T follicular helper cell (primary cell): Measurements from ENCODE around the gene TNC.

Experiments used
- DNase-seq: peaks from one replicate; pipeline ENCODE4 v3.0.0-alpha.2; 2020; ENCODE audit warnings: low read depth

TNC gene

DNA sequence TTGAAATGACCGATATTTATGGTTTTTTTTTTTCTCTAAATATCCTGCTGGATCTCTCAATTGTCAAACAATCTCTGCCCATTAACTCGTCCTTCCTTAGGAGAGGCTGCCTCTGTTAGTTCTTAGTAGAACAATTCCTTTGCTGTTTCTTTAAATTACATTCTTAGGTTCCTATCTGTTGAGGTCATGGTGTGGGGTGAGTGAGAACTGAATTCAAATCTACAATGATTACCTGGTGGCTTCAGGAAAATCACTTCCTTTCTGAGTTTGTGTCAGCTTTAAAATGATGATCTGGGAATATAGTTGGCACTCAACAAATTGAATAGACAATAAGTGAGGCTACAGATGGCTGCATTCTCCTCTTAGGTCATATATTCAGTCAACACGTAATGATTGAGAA, 105.5 kb downstream of the TNC start:
- DNase-seq = no peak

DNA sequence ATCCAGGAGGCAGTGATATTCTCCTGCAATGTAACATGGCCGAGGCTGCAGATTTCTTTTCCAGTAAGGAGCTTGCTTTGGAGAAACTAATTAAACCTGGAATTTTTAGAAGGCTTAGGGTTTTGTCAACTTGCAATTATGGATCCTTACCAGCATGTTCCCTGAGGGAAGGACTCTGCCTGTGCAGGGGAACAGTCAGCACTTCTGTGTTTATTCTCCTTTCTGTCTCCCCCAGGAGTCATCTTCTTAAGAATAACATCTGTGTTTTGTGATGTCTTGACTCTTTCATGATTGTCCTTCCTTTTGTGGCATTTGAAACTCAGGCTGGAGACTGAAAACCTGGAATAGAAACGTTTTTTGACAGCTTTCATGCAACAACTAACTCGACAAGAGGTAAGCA, 107.1 kb downstream of the TNC start:
- DNase-seq = no peak

DNA sequence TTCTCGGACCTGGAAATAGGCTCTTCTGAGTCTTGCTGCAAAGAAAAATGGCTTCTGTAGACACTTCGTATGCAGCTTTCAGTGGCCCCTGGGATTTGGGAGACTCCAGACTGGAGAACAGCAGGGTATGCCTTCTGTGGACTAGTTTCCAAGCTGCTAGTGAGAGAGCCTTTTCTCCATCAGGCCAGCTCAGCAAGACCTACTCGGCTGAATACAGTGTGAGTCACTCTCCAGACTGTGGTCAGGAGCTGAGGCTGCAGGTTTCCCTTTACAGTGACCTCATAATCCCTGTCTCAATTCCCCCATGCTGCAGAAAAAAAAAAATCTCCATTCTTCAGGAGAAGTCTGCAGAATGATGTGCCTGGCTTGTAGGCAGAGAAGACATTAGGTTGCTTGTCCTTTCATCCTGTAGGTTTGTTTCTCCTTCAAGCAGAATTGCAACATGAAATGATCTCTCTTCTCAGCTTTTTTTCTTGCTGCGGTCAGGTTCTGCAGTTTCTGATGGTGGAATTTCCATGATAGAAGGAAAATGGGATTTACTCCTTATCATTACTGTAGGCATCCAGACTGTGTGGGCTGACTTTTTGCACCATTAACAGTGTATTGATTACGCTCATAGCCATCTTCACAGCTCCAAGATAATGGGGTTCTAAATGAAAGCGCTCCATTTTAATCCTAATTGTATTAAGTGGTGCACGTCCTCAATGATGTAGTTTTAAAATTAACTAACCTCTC, 109.3 kb downstream of the TNC start:
- DNase-seq = no peak

DNA sequence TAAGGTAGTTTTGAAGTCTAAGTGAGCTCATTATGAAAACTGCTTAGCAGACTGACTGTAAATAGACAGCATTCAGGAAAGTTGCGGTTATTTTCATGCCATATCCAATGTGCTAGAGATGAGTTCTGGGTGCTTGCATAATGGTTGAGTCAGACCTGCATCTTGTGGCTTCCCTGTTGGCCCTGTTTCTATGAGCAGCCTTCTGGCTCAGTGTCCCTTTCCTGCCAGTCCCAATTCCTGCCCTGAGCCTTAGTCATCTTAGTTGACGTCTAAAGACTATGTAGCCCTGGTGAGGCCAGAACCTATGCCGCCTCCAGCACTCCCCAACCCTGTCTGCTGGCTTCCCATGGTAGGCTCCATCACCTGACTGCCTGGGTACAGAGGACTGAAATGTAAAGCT, 111.3 kb downstream of the TNC start:
- no peak for DNase-seq

DNA sequence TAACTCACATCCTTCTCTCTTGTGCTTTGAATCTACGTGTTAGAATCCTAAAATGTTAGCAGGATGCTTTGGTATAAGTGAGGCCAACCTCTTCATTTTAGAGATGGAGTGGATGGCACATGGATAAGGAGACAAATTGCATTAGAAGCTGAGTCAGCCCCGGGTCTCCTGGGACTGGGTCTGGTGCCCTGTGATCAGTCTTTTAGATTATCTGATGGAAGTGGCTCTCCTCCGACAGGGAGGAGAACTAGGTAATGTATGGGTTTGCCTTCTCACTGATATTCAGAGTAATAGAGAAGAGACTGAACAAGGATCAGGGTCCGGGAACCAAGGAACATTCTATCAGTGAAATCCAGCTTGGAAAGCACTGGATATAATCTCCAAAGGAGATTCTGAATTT, 112.6 kb downstream of the TNC start:
- DNase-seq = no peak

DNA sequence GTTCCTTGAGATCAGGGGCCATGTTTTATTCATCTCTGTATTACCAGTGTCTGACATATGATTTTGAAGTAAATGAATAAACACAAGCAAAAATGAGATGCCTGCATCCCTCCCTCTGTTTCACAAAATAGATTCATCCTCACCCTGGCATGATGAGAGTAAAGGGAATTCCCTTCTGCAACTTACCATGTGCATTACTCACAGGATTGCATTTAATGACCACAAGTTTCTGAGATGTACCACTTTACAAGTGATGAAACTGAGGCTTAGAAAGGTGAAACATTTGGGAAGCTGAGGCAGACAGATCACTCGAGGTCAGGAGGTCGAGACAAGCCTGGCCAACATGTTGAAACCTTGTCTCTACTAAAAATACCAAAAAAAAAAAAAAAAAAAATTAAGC, 113.4 kb downstream of the TNC start:
- no peak for DNase-seq

DNA sequence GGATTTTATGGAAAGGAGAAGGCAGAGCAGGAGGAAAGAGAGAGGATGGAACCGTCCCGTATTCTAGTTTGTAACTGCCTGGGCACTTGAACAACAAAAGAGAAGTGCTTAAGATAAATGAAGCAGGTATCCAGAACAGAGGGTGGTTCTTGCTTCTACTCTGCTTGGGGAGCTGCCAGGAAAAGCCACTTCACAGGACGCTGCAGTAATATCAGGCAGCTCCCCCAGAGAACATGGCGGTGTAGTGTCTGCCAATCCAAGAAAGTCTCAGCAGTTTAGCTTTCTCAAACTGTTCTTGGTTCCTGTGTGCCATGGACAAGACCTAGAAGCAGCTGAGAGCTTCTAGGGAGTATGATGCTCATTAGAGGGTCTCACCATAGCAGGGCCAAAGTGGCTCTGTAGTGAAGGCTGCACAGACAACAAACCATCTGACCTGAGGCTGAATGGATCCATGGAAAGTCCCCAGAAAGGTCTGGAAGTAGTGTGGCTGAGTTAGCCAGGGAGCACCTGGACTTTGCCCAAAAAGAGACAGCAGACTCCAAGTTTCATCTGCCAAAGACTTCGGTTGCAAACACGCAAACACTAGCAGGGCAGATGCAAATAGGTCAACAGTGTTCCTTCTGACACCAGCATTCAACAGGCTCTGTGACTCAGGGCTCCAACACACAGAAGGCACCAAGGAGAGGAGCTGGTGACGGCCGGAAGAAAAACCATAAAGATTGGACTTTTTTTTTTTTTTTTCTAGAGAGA, 115.4 kb downstream of the TNC start:
- no peak for DNase-seq

DNA sequence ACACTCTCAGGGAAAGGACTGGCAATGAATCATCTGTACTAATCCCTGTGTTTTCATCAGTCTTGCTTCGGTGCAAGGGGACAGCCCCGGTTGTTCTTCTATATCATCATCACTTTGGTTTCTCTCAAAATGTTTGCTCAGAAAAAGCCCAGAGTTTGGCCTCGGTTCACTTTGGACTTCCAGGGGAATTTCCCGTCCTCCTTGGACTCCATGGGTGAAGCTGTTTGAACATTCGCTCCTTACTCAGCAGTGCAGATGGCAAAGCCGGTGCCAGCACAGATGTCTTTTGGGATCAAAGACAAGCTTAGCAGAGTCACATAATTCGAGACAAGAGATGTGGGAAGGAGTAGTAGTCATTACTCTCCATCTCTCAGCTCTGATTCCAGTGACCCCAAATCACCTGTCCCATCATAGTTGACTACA, 117.7 kb downstream of the TNC start:
- no peak for DNase-seq

DNA sequence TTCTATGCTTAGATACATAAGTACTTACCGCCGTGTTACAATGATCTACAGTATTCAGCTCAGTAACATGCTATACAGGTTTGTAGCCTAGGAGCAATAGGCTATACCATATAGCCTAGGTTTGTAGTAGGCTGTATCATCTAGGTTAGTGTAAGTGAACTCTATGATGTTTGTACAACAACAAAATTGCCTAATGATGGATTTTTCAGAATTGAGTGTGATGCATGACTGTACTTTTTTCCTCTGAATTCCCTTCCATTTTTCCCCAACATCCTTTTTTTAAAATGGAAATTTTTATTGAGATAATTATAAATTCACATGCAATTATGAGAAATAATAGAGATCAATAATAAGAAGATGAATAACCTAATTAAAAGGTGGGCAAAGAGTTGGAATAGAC, 119.6 kb downstream of the TNC start:
- DNase-seq = no peak

DNA sequence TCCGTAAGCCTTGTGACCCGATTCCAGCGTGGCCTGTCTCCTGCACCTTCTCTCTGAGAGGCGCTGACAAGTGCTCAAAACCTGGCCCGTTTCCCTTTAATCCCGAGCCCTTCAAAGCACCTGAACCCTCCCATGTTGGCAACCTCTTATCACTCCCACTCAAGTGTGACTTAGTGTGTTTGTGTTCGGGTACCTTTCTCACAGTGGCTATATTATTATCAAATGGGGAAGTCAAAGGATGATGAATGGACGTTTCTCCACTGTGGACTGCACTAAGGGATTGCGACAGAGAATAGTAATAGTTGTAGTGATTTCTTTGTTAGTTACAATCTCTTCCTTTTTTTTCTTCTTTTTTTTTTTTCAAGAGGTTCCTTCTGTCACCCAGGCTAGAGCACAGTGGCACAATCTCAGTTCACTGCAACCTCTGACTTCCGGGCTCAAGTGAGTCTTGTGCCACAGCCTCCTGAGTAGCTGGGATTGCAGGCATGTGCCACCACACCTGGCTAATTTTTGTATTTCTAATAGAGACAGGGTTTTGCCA, 122.2 kb downstream of the TNC start:
- DNase-seq = no peak

DNA sequence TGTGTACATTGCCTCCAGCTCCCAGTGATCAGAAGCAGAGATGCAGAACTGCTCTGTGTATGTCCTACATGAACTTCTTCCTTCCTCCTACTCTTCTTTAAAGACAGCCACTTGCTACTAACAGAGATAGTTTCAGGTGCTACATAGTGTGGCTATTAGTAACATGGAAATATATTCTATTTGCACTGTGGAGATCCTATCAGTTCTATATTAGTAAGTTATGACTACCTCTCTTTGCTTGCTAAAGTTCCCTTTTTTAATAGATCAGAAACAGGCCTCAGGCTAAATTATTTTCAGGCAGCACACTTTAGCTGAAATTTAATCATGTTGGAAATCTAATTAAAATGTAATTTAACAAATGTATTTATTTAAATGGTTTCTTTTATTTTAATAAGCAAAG, 123.2 kb downstream of the TNC start:
- no peak for DNase-seq

DNA sequence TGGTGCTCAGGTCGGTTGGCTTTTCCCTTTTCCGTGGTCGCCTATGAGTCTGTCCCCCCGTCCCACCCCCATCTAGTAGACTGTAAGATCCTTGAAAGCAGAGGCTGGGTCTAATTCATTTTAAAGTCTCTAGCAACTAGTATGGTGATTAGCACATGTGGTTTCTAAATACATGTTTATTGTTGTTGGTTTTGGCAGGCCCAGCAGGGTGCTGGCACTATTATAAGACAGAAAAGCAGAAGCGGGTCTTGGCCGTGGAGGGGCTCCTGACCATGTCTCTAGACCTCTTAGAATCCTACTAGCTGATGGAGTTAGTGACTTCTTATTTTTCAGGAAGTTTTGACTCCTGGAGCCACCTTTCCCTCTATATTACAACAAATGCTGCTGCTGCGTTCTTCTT, 126.1 kb downstream of the TNC start:
- no peak for DNase-seq

DNA sequence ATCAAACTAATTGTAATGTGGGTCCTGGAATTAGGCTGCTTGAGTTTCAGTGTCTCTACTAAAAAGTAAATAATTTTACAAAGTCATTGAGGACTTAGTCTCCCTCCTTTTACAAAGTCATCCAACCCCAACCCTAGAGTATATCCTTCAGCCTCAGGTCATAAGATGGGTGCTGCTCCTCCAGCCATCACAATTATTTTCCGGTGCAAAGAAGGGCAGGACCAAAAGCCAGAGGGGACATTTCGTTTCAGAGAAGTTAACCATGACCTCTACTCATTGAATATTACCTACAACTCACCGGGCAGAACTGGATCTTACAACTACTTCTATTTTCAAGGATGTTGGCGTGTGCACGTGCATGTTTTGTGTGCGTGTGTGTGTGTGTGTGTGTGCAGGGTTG, 127.1 kb downstream of the TNC start:
- no peak for DNase-seq

DNA sequence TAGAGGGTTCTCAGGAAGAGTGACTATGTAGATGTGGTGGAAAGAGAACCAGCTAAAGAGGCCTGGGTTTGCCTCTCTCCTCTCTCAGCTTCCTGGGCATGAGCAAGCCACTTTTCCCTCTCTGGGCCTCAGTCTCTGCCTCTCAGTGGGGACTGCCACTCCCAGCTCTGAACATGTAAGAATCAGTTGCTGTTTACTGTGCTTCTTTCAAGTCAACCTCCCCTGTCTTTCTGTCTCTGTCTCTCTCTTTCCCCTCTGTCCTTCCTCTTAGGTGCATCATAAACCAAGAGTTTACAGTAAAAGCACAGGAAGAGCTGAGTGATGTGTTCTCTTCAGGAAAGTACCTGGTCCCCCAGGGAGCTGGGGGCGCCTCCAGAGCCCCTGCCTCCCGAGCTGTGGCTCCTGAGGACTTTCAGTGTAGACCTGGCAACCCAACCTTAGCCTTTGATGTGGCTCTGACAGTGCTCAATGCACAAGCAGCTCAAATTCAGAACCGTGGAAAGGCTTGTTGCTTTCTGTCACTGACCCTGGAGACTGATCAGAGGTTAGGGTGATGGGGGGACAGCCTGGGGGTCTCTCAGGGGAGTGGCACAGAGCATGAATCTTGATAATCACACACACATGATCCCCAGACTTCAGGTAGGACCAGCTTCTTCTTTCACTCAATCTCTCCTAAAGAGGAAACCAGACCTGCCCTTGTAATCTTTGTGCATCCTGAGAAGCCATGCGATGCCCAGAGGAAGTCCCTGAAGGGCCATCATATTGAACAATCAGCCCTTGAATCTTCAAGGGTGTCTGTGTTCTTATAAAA, 128.2 kb downstream of the TNC start:
- no peak for DNase-seq

DNA sequence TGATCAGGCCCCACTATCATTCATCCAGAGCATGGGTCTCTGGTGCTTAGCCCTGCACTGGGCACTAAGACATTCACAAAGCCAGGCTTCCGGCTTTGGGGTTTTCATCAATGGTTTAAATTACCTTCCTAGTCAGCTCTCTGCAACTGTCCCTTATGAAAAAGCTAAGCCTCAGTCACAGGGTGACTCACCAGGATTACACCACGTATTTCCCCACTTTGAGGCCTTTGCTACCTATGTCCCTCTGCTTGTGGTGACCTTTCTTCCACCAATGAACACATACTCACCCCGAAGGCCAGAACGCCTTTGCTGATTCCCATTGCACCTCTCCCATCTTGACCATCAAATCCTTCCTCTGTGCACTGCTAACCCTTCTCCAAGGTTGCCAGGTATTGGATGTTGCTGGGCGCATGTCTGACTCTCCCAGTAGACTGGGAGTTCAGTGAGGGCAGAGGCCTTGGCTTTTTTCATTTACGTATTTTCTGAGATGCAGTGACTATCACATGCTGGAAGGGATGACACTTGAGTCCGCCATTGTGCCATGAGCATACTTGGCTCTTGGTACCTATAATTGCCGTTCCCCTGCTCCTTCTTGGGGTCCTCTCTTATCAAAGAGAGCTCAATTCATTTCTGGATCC, 128.9 kb downstream of the TNC start:
- DNase-seq = no peak

DNA sequence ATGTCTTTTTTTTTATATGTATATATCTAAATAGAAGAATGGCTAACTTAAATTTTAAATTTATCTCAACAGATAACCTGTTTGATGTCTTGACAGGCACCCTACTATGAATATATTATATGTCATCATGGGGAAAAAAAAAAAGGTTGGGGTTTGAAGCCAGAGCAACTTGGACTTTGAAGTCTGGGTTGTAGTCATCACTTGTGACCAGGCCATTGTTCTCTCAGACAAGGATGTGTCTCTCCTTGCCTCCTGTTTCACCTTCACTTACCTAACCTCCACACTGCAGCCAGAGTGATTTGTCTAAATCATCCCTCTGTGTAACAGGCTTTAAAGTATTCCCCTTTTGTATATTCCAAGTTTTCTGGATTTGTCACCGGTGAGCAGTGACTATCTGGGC, 130.8 kb downstream of the TNC start:
- DNase-seq = no peak

DNA sequence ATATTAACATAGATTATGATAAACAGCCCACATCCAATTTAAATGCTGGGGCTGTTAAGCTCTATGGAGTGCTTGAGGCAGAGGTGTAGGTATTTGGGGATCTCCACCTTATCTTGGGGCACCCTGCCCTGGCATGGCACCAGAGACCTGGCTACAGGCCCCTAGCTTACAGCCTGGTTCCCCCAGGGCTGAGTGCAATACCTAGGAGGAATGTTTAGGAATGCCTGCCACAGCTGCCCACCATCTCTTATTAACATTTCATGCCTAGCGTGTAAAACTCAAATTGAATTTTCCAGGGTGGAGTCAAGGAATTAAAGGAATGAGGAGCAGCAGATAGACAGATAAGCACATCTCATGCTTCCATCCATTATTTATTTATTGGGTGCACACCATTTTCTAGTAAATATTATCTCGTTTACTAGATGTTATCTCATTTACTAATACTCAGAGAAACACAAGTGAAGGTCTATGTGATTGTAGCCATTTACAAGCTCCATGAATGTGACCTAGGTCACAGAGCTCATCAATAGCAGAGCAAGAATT, 131.9 kb downstream of the TNC start:
- DNase-seq = no peak

DNA sequence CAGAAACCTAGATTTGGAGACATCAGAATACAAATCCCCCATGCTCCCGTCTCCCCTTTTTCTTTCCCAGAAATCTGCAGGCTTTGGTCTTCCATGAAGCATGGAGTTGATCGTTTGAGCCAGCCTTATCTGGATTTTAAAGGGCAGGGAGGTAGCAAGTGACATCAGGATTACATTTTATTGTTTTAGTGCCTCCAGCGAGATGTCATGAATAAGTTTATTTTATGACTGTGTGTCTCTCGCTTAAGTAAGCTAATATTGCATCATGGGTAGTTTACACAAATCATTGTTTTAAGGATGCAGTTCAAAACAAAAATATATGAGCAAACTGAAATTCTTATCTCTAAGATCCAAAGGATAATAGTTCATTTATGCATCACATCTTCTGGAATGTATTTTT, 136.9 kb downstream of the TNC start:
- DNase-seq = no peak

DNA sequence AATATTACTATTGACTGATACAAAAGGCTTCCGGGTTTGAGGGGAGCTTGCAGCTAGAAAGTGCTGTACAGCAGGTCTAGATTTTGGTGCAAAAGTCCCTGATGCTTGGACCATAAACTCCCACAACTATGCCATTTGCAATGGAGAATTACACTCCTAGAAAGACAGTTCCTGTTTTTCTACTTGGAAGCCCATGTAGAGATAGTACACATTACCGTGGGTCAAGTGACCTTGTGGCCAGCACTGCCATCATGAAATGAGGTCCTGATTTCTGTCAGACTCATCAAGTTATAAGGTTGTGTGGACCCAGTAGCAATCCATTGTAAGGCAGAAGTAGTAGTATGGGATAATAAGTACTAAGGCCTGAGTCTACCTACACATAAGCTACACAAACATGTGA, 144.7 kb downstream of the TNC start:
- DNase-seq = no peak

DNA sequence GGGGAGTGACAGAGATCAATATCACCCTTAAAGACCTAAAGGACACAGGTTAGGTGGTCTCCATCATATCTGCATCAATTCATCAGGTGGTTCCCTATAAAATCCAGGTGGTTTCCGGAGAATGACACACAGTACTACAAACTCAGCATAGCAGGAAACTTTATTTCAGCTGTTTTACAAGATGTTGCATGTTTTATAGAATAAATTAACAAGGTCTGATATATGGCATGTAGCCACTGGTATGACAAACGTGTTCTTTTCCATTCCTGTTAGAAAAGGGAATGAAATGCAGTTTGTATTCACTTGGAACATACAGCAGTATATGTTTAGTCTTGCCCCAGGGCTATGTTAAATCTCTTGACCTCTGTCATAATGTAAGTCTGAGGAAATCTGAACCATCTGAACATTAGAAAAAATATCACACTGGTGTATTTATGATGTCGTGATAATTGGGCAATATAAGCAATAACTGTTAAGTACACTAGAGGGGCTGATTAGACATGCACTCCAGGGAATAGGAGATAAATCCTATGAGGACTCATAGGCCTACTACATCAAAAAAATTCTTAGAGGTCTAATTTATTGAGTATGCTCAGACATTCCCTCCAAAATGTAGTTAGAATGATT, 145.3 kb downstream of the TNC start:
- no peak for DNase-seq
